HG03175 (cell line): ENCODE results near the gene SLC2A13.

Experiments
- ATAC-seq: cut with Tn5 transposase; IDR thresholded peaks from one replicate; pipeline ENCODE4 v1.9.1; 2021; ENCODE audit warnings: mild to moderate bottlenecking, moderate library complexity; ENCODE audit not compliant: unreplicated experiment

Gene SLC2A13

GRCh38 chr12:40002178-40003169 is 103.4 kb downstream of the SLC2A13 start:
- ATAC-seq = no peak

- no peak for ATAC-seq
Observed at GRCh38 chr12:40001406-40001805, 104.5 kb downstream of the SLC2A13 start.

- no peak for ATAC-seq
Observed at GRCh38 chr12:40000884-40001283, 105.0 kb downstream of the SLC2A13 start.

- no peak for ATAC-seq
Observed at GRCh38 chr12:39993268-39993667, 112.6 kb downstream of the SLC2A13 start.

GRCh38 chr12:39990122-39991101 is 115.5 kb downstream of the SLC2A13 start:
- peak; percentile 96 for ATAC-seq

GRCh38 chr12:39989501-39989900 is 116.4 kb downstream of the SLC2A13 start:
- no peak for ATAC-seq

- ATAC-seq = no peak
Observed at GRCh38 chr12:39988574-39988973, 117.3 kb downstream of the SLC2A13 start.

GRCh38 chr12:39986674-39987073 is 119.2 kb downstream of the SLC2A13 start:
- ATAC-seq = no peak

- no peak for ATAC-seq
Observed at GRCh38 chr12:39984670-39985069, 121.2 kb downstream of the SLC2A13 start.

GRCh38 chr12:39975374-39975918 is 130.4 kb downstream of the SLC2A13 start:
- no peak for ATAC-seq

GRCh38 chr12:39972119-39972518 is 133.8 kb downstream of the SLC2A13 start:
- ATAC-seq = no peak

GRCh38 chr12:39971348-39971747 is 134.5 kb downstream of the SLC2A13 start:
- no peak for ATAC-seq

GRCh38 chr12:39966721-39967120 is 139.2 kb downstream of the SLC2A13 start:
- no peak for ATAC-seq

GRCh38 chr12:39966256-39966655 is 139.6 kb downstream of the SLC2A13 start:
- ATAC-seq = no peak

- no peak for ATAC-seq
Observed at GRCh38 chr12:39959467-39959866, 146.4 kb downstream of the SLC2A13 start.

- ATAC-seq = no peak
Observed at GRCh38 chr12:39959031-39959430, 146.8 kb downstream of the SLC2A13 start.

- no peak for ATAC-seq
Observed at GRCh38 chr12:39958377-39958776, 147.5 kb downstream of the SLC2A13 start.

GRCh38 chr12:39956725-39957124 is 149.2 kb downstream of the SLC2A13 start:
- ATAC-seq = no peak

- no peak for ATAC-seq
Observed at GRCh38 chr12:39946361-39947280, 159.3 kb downstream of the SLC2A13 start.

- ATAC-seq = no peak
Observed at GRCh38 chr12:39937119-39937518, 168.8 kb downstream of the SLC2A13 start.
